ENCODE data around the gene RAPGEF4.

RAPGEF4 gene

GRCh38 chr2:172977270-172978062 lies 241.8 kb downstream of the RAPGEF4 start:
- TF ChIP-seq GATA2 (IDR thresholded peaks at IDR 0.05; ENCODE audit: low read depth, low read length) (no peak), GATA3 (IDR thresholded peaks at IDR 0.05; ENCODE audit: low read depth, low read length) (no peak)

GRCh38 chr2:172978063-172978383 lies 242.4 kb downstream of the RAPGEF4 start:
- TF ChIP-seq GATA2 (IDR thresholded peaks at IDR 0.05; ENCODE audit: low read depth, low read length) (no peak), GATA3 (IDR thresholded peaks at IDR 0.05; ENCODE audit: low read depth, low read length) (no peak)

DNA sequence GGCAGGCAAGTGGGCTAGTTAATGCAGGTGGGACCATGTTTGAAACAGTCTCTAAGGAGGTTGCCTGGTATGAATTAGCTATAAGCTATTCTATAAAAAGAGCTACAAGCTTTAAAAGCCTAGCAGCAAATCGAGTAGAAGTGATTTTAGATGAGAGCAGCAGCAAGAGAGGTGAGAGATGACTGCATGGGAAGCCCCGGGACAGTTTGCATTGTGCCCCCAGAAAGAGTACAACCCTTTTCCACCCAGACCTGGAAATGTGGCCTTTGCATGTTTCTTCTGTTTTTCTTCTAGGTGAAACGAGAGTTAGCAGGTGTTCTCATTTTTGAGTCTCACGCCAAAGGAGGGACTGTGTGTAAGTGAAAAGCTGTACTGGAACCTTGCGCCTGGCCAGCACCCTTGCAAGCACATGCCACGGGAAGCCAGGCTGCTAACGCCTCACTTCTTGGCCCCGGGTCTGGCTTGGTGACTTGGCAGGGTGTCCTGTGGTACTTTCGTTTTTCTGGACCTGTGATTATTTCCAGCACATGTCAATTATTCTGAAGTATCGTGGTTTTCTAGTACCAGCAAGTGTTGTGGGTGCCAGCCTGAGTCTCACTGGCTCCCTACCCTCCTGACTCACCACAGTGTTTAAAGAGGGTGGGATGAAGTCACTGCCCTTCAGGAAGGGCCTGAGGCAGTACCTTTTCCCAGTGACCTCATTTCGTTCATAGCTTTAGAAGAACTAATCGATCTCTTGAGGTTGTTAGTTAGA lies 249.7 kb downstream of the RAPGEF4 start:
- TF ChIP-seq GATA2 (IDR thresholded peaks at IDR 0.05; ENCODE audit: low read depth, low read length) (no peak), GATA3 (IDR thresholded peaks at IDR 0.05; ENCODE audit: low read depth, low read length) (no peak)

DNA sequence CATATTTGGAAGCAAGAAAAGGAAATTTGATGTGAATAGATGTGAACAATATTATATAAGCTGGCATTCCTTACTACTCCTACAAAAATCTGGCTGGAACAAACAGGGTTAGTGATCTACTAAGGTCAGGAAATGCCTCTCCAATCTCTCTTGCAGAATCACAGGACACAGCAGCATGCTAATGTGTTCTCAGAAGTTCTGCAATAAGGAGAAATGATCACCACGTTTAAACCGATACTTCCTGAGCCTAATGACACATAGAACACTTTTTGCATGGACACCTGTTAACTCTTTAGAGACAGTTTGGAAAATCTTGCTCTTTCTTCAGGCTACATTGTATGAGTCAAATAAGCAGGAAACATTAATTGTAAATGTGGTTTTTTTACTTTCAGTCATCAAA lies 250.4 kb downstream of the RAPGEF4 start:
- no peak for TF ChIP-seq GATA2 (IDR thresholded peaks at IDR 0.05; ENCODE audit: low read depth, low read length)
- TF ChIP-seq GATA3 (IDR thresholded peaks at IDR 0.05; ENCODE audit: low read depth, low read length) = no peak

DNA sequence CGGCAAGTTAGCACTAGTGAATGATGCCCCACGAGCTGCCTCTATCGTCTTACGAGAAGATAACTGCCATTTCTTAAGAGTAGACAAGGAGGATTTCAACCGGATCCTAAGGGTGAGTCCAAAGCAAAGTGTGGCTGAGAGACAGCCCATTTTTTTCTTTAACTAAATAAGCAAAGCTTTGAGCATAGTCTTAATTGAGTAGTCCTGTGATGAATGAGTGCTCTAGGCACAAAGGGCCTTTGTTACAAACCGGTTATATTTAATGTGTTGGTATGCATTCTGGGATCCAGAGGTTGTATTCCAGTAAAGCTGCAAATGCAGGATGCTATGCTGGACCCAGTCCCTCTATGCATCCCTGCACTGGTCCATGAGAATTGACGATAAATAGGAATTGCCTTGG lies 253.1 kb downstream of the RAPGEF4 start:
- TF ChIP-seq GATA2 (IDR thresholded peaks at IDR 0.05; ENCODE audit: low read depth, low read length) (no peak), GATA3 (IDR thresholded peaks at IDR 0.05; ENCODE audit: low read depth, low read length) (no peak)

DNA sequence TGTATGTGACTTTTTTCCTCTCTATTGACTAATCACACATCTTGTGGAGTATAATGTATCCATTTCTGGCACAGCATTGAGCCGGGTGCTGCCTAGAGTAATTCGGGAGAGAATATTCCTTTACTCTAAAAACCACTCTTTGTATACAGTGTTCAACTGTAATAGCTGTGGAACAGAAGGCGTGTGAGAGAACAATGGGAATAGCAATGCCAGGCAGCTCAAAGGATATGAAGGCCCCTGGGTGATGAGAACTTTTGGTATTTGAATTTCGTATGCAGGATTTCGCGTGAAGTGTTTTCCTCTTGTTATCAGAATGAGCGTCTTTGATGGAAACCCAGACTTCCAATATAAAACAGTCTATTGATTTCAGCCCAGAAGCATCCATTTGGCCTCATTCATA lies 255.4 kb downstream of the RAPGEF4 start:
- TF ChIP-seq GATA2 (IDR thresholded peaks at IDR 0.05; ENCODE audit: low read depth, low read length) (no peak), GATA3 (IDR thresholded peaks at IDR 0.05; ENCODE audit: low read depth, low read length) (no peak)

DNA sequence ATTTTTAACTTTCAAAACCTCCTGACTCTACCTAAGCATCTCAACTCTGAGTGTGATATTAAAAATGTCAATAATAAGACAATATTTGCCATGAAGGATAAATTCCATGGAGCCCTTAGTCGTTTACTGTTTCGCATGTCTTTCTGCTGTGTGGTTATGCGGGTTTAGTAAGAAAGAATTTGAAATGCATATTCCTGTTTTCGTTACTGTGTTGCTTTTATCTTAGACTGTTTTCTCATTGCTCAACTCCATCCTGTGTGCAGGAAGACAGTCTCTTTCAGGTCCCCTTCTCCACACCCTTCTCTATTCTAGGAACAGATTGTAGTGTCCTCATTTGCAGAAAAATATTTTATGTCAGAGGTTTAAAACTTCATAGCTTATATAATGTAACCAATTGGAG lies 257.5 kb downstream of the RAPGEF4 start:
- TF ChIP-seq GATA3 (IDR thresholded peaks at IDR 0.05; ENCODE audit: low read depth, low read length) = no peak
- no peak for TF ChIP-seq GATA2 (IDR thresholded peaks at IDR 0.05; ENCODE audit: low read depth, low read length)

- TF ChIP-seq GATA2 (IDR thresholded peaks at IDR 0.05; ENCODE audit: low read depth, low read length) (no peak), GATA3 (IDR thresholded peaks at IDR 0.05; ENCODE audit: low read depth, low read length) (no peak)
These were observed 258.5 kb downstream of the RAPGEF4 start for GRCh38 chr2:172993931-172994717.

DNA sequence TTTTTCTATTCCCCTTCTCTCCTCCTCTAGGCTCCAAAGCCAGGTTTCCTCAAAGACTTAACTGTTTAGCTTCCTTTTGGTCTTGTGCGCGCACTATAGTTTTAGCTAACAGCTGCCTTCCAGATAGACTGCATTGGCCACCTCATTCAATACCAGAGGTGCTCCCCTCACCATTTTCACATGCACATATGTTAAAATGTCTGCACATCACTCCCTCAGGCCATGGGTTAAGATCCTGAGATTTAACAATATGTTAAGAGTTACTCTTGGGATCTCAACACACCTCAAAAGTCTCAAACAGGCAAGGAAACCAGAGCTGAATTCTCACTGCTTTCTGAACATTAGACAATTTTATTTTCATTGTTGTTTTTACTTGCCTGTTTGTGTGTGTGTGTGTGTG lies 259.2 kb downstream of the RAPGEF4 start:
- no peak for TF ChIP-seq GATA3 (IDR thresholded peaks at IDR 0.05; ENCODE audit: low read depth, low read length)
- no peak for TF ChIP-seq GATA2 (IDR thresholded peaks at IDR 0.05; ENCODE audit: low read depth, low read length)

DNA sequence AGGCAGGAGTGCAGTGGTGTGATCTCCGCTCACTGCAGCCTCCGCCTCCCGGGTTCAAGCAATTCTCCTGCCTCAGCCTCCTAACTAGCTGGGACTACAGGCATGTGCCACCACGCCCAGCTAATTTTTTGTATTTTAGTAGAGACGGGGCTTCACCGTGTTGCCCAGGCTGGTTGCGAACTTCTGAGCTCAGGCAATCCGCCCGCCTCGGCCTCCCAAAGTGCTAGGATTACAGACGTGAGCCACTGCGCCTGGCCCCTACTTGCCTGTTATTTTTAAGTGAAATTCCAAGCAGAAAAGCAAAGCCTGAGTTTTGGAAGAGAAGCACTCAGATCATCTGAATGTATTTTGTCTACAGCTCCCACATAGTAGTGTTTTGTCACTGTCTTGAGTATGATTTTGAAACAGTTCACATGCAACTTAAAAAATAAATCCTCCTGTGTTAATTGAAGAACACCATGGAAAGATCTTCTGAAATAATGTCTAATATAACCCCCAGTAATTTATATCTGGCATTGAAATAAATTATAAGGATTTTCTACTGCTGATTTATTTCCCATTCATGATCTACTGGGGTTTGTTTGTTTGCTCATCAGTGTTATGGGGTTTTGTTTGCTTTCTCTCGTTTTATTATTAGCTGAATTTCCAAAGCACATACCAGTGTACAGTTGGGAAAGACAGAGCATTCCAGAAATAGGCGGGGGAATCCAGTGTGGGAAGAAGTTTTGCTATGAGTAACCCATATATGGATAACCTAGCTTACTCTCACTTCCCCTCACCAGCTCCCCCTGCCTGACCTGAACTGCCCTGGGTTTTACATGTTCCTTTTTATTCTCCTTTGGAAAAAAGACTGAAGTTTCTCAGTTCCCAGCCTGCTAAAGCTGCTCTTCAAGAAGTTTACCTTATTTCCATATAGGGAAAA lies 259.9 kb downstream of the RAPGEF4 start:
- TF ChIP-seq GATA3 (IDR thresholded peaks at IDR 0.05; ENCODE audit: low read depth, low read length) (no peak), GATA2 (IDR thresholded peaks at IDR 0.05; ENCODE audit: low read depth, low read length) (no peak)

GRCh38 chr2:172996387-172996961 lies 260.8 kb downstream of the RAPGEF4 start:
- no peak for TF ChIP-seq GATA2 (IDR thresholded peaks at IDR 0.05; ENCODE audit: low read depth, low read length)
- TF ChIP-seq GATA3 (IDR thresholded peaks at IDR 0.05; ENCODE audit: low read depth, low read length) = no peak

DNA sequence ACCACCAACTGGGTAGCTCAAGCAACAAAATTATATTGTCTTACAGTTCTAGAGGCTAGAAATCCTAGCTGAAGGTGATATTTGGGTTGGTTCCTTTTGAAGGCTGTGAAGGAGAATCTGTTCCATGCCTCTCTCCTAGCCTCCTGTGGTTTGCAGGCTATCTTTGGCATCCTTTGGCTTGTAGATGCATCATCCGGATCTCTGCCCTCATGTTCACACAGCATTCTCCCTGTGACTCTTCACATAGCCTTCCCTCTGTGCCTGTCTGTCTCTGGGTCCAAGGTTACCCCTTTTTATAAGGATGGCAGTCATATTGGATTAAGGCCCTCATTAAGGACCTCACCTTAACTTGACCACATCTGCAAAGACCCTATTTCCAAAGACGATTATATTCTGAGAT lies 261.4 kb downstream of the RAPGEF4 start:
- TF ChIP-seq GATA2 (IDR thresholded peaks at IDR 0.05; ENCODE audit: low read depth, low read length) (no peak), GATA3 (IDR thresholded peaks at IDR 0.05; ENCODE audit: low read depth, low read length) (no peak)
